K562 (cell line): ENCODE measurements around the gene BIK. TPM values are rescaled to one million over a fixed set of nuclear protein-coding genes. Genes with fewer than 3 reads are reported as not detected.

ENCODE experiments used
- ATAC-seq: fragments of 200-7000 bp; cut with Tn5 transposase; 3 replicates; pipeline ENCODE4 v1.9.1; 2020; ENCODE audit warnings: moderate library complexity
- BruUV-seq: library from RNA; stranded (reverse); fragments of 400-500 nt; replicated peaks from 2 replicates; lab custom pipeline; 2021; lab: Mats Ljungman, UMichigan
- CTCF ChIA-PET: fragments of 300-600 bp; formaldehyde crosslinking; extraction: SDS; loops from one replicate; lab custom pipeline; 2021; ENCODE audit warnings: low intra/inter-chr PET ratio; lab: Yijun Ruan, JAX
- POLR2A ChIA-PET: fragments of 300-600, 350-650 bp; sonication (Branson Sonifier 250); formaldehyde crosslinking; extraction: SDS; loops from one replicate; lab custom pipeline; 2021; ENCODE audit warnings: antibody characterized with exemption, inconsistent platforms; lab: Yijun Ruan, JAX
- DNase-seq, 4 experiments: peaks; one replicate each; pipeline versions ENCODE4 v3.0.0 to v3.0.0-alpha.2; 2011 to 2018; ENCODE audit warnings: low spot score in 3 of 4, mixed read lengths in 3 of 4; ENCODE audit errors: extremely low read depth in 1 of 4
- FAIRE-seq: peaks from 2 replicates; lab custom pipeline; 2011; peaks lifted over from hg19 to GRCh38; lab: Jason Lieb, UNC
- H2AFZ ChIP-seq: 2 replicates; pipeline ENCODE4 v1.6.0; 2011; ENCODE audit warnings: low read depth, low read length, control low read depth, inconsistent platforms
- H3K27ac ChIP-seq: fragments of 200-600 bp; 3 replicates; pipeline ENCODE4 v1.8.0; 2011; ENCODE audit warnings: low read depth, mild to moderate bottlenecking, control low read depth, inconsistent platforms, low read length, moderate library complexity, mixed read lengths; ENCODE audit errors: extremely low read depth
- H3K27me3 ChIP-seq, 2 experiments: fragments of 300-600 bp in 1 of 2; 2 replicates in 1 of 2; 3 replicates in 1 of 2; pipeline versions ENCODE4 v1.6.0 to v1.8.0; 2011; ENCODE audit warnings: inconsistent platforms in 2 of 2, low read length in 2 of 2, mild to moderate bottlenecking in 1 of 2, mixed read lengths in 1 of 2, moderate library complexity in 1 of 2; ENCODE audit not compliant: control insufficient read depth in 2 of 2, insufficient read depth in 2 of 2
- H3K36me3 ChIP-seq: fragments of 300-600 bp; 3 replicates; pipeline ENCODE4 v1.8.0; 2011; ENCODE audit warnings: mild to moderate bottlenecking, low read length, inconsistent platforms; ENCODE audit not compliant: control insufficient read depth, insufficient read depth
- H3K4me1 ChIP-seq, 2 experiments: fragments of 200-600 bp in 1 of 2; replicated peaks in 1 of 2; 2 replicates in 1 of 2; 3 replicates in 1 of 2; pipeline versions ENCODE4 v1.5.1 to v1.8.0; 2011; ENCODE audit warnings: inconsistent platforms in 2 of 2, low read length in 2 of 2, mild to moderate bottlenecking in 1 of 2, mixed read lengths in 1 of 2, moderate library complexity in 1 of 2; ENCODE audit not compliant: control insufficient read depth in 2 of 2, insufficient read depth in 2 of 2
- H3K4me2 ChIP-seq: 2 replicates; pipeline ENCODE4 v1.6.1; 2011; ENCODE audit warnings: low read length, control low read depth, inconsistent platforms, mixed read lengths; ENCODE audit not compliant: insufficient read depth
- H3K4me3 ChIP-seq: fragments of 200-600 bp; sonication (generic), shearing (Covaris generic); 2 replicates; pipeline ENCODE4 v1.5.1; 2016; ENCODE audit warnings: control low read depth, inconsistent platforms
- H3K79me2 ChIP-seq: fragments of 200-600 bp; 3 replicates; pipeline ENCODE4 v1.8.0; 2011; ENCODE audit warnings: low read length, inconsistent platforms; ENCODE audit not compliant: control insufficient read depth, insufficient read depth
- H3K9ac ChIP-seq, 2 experiments: 2 replicates each; pipeline versions ENCODE4 v1.6.0 to v1.6.1; 2011; ENCODE audit warnings: low read depth in 2 of 2, low read length in 2 of 2, control low read depth in 1 of 2, inconsistent platforms in 1 of 2, mild to moderate bottlenecking in 1 of 2, mixed read lengths in 1 of 2; ENCODE audit not compliant: insufficient read depth in 1 of 2
- H3K9me1 ChIP-seq: one replicate; pipeline ENCODE4 v1.6.0; 2011; ENCODE audit warnings: inconsistent platforms, mild to moderate bottlenecking, low read length, moderate library complexity; ENCODE audit not compliant: control insufficient read depth, insufficient read depth
- H3K9me3 ChIP-seq: replicated peaks from 2 replicates; pipeline ENCODE4 v1.5.1; 2011; ENCODE audit warnings: low read depth, low read length, inconsistent platforms; ENCODE audit not compliant: control insufficient read depth, insufficient read depth
- H4K20me1 ChIP-seq: replicated peaks from 2 replicates; pipeline ENCODE4 v1.6.1; 2011; ENCODE audit warnings: low read length, inconsistent platforms, mixed read lengths; ENCODE audit not compliant: control insufficient read depth, insufficient read depth
- CREB3L1 ChIP-seq: fragments of 450-650 bp; IDR thresholded peaks from 2 replicates; pipeline ENCODE4 v1.6.1; 2014; ENCODE audit warnings: low read depth, mild to moderate bottlenecking, moderate library complexity, borderline replicate concordance
- ESRRB ChIP-seq: fragments of 250-450 bp; sonication (Bioruptor Pico); IDR thresholded peaks from 2 replicates; pipeline ENCODE4 v1.5.0; 2020; ENCODE audit warnings: mild to moderate bottlenecking, moderate library complexity, borderline replicate concordance
- ETV5 ChIP-seq: sonication (generic); formaldehyde crosslinking; IDR thresholded peaks from 2 replicates; pipeline ENCODE4 v1.4.0; 2020; ENCODE audit warnings: low read depth, mild to moderate bottlenecking, missing genetic modification reagents
- FOXP4 ChIP-seq: sonication (generic); formaldehyde crosslinking; IDR thresholded peaks from 2 replicates; pipeline ENCODE4 v1.8.0; 2022; ENCODE audit warnings: mild to moderate bottlenecking, missing genetic modification reagents, borderline replicate concordance
- GTF2E2 ChIP-seq: fragments of 200-800 bp; sonication (Bioruptor generic); IDR thresholded peaks from 2 replicates; pipeline ENCODE4 v1.6.1; 2016; ENCODE audit warnings: missing genetic modification characterization, missing compliant biosample characterization
- MLLT1 ChIP-seq, 2 experiments: fragments of 450-650 bp; IDR thresholded peaks; 2 replicates each; pipeline ENCODE4 v1.6.1; 2016
- SLC30A9 ChIP-seq: fragments of 250-450 bp; sonication (Bioruptor Pico); IDR thresholded peaks from 2 replicates; pipeline ENCODE4 v1.8.0; 2022; ENCODE audit warnings: mild to moderate bottlenecking, moderate library complexity
- TFE3 ChIP-seq: fragments of 450-650 bp; formaldehyde crosslinking; IDR thresholded peaks from 2 replicates; pipeline ENCODE4 v1.4.0; 2020; ENCODE audit warnings: mild to moderate bottlenecking, mixed read lengths
- THRAP3 ChIP-seq: fragments of 450-650 bp; IDR thresholded peaks from 2 replicates; pipeline ENCODE4 v1.6.1; 2016; ENCODE audit warnings: mild to moderate bottlenecking, inconsistent platforms, borderline replicate concordance
- TRIM28 ChIP-seq: fragments of 450-650 bp; IDR thresholded peaks from 2 replicates; pipeline ENCODE4 v1.6.1; 2017
- ZNF143 ChIP-seq: sonication (generic); formaldehyde crosslinking; IDR thresholded peaks from 2 replicates; pipeline ENCODE4 v1.9.0; 2022; ENCODE audit warnings: mild to moderate bottlenecking, missing genetic modification reagents
- ZNF184 ChIP-seq: sonication (generic); formaldehyde crosslinking; IDR thresholded peaks from 2 replicates; pipeline ENCODE4 v1.5.0; 2020; ENCODE audit warnings: missing genetic modification reagents
- WGBS: fragments of 100-300 bp; shearing (Covaris generic); methylation state at CpG from one replicate; pipeline ENCODE4 v1.1.6; 2016; ENCODE audit warnings: low coverage, mixed read lengths; ENCODE audit not compliant: insufficient coverage; ENCODE audit errors: missing lambda C conversion rate; 5-methylcytosine and 5-hydroxymethylcytosine counted together
- in situ Hi-C: fragments of 300-500 bp; cut with MboI; formaldehyde crosslinking; loops from 4 replicates; pipeline ENCODE4 v1.15.0; 2018; ENCODE audit warnings: inconsistent platforms, mixed read lengths
- intact Hi-C: fragments of 100-400 bp; cut with micrococcal nuclease; formaldehyde crosslinking; loops from 2 replicates; pipeline ENCODE4 v1.14.2; 2022
- polyA plus RNA-seq, 8 experiments: library from polyadenylated mRNA; depleted of rRNA in 4 of 8; stranded (reverse) in 5 of 8; unstranded in 3 of 8; fragments of >200 nt; fragmentation: Nextera tagmentation in 2 of 8; fragmentation: Illumina TruSeq in 1 of 8; extraction: Ambion mirVana in 2 of 8; extraction: Trizol in 1 of 8; gene quantifications; 2 replicates each; pipeline versions ENCODE4 v1.2.1 to v1.2.3, GENCODE V29; 2011 to 2014; ENCODE audit warnings: inconsistent platforms in 1 of 8, missing spikeins in 1 of 8
- total RNA-seq, 7 experiments: library from RNA; depleted of rRNA in 6 of 7; stranded (reverse); fragments of >200 nt in 6 of 7; fragmentation: Illumina TruSeq in 2 of 7; extraction: Trizol in 2 of 7; gene quantifications; 2 replicates each; pipeline versions ENCODE4 v1.2.1 to v1.2.3, GENCODE V29; 2011 to 2021; ENCODE audit warnings: low replicate concordance in 1 of 7
- TF ChIP-seq, protein P1 (sequence below): fragments of 250-450 bp; sonication (Bioruptor Pico); IDR thresholded peaks from 2 replicates; pipeline ENCODE4 v1.4.0; 2020; ENCODE audit warnings: mild to moderate bottlenecking, moderate library complexity

BIK gene
- total and polyA plus RNA-seq, 9 of the 15 experiments (the other 6 are each of a cell fraction or from before 2014, with no cell fraction given) = 0.08 to 0.23 (median 0.18) TPM; not detected in 4

DNA sequence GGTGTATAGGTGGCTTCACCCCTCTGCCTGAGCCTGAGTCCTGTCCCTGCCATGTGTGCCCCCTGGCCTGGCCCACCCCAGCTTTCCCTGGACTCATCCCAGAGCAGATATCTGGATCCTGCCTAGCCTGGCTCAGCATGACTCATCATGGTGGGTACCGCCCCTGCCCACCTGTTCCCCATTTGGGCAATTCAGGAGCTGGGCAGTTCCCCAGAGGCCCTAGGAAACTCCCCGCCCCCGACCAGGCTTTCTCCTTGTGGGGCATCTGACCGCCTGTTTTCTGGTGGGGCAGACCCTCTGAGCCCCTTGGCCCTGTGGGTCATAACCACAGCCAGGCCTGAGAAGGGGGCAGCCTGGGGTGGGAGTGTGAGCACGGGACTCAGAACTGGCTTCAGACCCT, 45.2 kb downstream of the BIK start:
- POLR2A ChIA-PET = no interaction called here
- H3K9me1 ChIP-seq = no peaks in the 10 kb centered on the region
- FAIRE-seq = no peak
- no peaks in the 10 kb centered on the region for H3K27me3 ChIP-seq
- no peak overlapping the region for H3K27ac ChIP-seq
- H3K4me1 ChIP-seq = peaks cover 0 to 52% of the 10 kb centered on the region in 2 experiments; a peak in 3 of 5 replicates
- BruUV-seq = no TSS peak
- intact Hi-C loops (no loop called here), in situ Hi-C loops (no loop called here)
- DNase-seq = no peak
- no peak overlapping the region for H3K4me2 ChIP-seq
- peaks cover 31% of the 10 kb centered on the region for H3K79me2 ChIP-seq
- 0 out of 2 replicates have a peak, but pooled peaks cover 3% of the 10 kb centered on the region for H4K20me1 ChIP-seq
- 78% methylated on average over 4 of the region's 5 CpGs for WGBS
- H3K36me3 ChIP-seq = peaks cover 6% of the 10 kb centered on the region; the same call in 1 of the 3 replicates
- H3K9me3 ChIP-seq = no peaks in the 10 kb centered on the region
- CTCF ChIA-PET = no interaction called here
- no peak overlapping the region for H2AFZ ChIP-seq
- no peak for ATAC-seq
- H3K4me3 ChIP-seq = no peak overlapping the region
- H3K9ac ChIP-seq = no peak overlapping the region
- TF ChIP-seq SLC30A9 (CRISPR knock-in tag) (no peak), ESRRB (CRISPR knock-in tag) (no peak), CREB3L1 (no peak), ZNF143 (CRISPR knock-in tag) (no peak), TRIM28 (no peak), MLLT1 (IDR thresholded peaks at IDR 0.05) (no peak), ETV5 (CRISPR knock-in tag) (no peak), FOXP4 (CRISPR knock-in tag) (no peak), THRAP3 (no peak), ZNF184 (no peak), TFE3 (CRISPR knock-in tag) (no peak), GTF2E2 (no peak)
- TF ChIP-seq, protein P1, sequence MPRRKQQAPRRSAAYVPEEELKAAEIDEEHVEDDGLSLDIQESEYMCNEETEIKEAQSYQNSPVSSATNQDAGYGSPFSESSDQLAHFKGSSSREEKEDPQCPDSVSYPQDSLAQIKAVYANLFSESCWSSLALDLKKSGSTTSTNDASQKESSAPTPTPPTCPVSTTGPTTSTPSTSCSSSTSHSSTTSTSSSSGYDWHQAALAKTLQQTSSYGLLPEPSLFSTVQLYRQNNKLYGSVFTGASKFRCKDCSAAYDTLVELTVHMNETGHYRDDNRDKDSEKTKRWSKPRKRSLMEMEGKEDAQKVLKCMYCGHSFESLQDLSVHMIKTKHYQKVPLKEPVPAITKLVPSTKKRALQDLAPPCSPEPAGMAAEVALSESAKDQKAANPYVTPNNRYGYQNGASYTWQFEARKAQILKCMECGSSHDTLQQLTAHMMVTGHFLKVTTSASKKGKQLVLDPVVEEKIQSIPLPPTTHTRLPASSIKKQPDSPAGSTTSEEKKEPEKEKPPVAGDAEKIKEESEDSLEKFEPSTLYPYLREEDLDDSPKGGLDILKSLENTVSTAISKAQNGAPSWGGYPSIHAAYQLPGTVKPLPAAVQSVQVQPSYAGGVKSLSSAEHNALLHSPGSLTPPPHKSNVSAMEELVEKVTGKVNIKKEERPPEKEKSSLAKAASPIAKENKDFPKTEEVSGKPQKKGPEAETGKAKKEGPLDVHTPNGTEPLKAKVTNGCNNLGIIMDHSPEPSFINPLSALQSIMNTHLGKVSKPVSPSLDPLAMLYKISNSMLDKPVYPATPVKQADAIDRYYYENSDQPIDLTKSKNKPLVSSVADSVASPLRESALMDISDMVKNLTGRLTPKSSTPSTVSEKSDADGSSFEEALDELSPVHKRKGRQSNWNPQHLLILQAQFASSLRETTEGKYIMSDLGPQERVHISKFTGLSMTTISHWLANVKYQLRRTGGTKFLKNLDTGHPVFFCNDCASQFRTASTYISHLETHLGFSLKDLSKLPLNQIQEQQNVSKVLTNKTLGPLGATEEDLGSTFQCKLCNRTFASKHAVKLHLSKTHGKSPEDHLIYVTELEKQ (CRISPR knock-in tag) = no peak
